ENCODE results near the gene SFXN4. TPM values are rescaled to one million over a fixed set of nuclear protein-coding genes. Genes with fewer than 3 reads are reported as not detected.

Gene SFXN4
- total and polyA plus RNA-seq, 2 of the 13 experiments (the other 11 are each of a cell fraction or from before 2014, with no cell fraction given), result 47.7 to 64.9 TPM

DNA sequence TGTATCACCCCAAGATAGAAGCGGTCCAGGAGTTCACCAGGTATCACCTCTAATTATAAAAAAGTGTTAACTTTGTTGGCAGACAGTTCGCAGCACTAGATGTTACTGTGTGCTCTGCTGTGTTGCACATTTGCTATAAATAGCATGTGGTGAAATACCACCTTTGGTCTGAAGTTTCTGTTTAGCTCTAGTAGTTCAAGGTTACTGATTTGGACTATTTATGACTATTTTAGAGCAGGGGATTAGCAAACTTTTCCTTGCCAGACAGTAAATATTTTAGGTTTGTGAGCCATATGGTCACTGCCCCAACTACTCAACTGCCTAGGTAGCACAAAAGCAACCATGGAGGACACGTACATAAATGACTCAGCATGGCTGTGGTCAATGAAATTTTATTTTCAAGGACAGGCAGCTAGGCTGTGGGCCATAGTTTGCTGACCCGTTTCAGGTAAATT lies 45.1 kb downstream of the SFXN4 start:
- Histone ChIP-seq H2AFZ (ENCODE audit: low read length) (no peak overlapping the region), H3K36me3 (replicated peaks in 1 of 2; ENCODE audit: control insufficient read depth in 1 of 2, insufficient read depth in 2 of 2, low read length in 2 of 2) (peaks cover 7 to 30% of the 10 kb centered on the region in 2 experiments), H3K4me2 (ENCODE audit: low read depth, low read length) (peak overlapping the region; percentile 46), H3K79me2 (ENCODE audit: insufficient read depth, low read length) (no peaks in the 10 kb centered on the region), H4K20me1 (ENCODE audit: insufficient read depth, low read length) (no peaks in the 10 kb centered on the region), H3K27ac (ENCODE audit: extremely low read length, insufficient read depth, low read length) (peak overlapping the region; percentile 95), H3K9ac (ENCODE audit: insufficient read depth, low read depth, low read length) (peak overlapping the region; percentile 65), H3K9me3 (ENCODE audit: low read length) (no peaks in the 10 kb centered on the region), H3K4me3 (replicated peaks in 1 of 3; ENCODE audit: insufficient read depth in 1 of 3, low read depth in 2 of 3, low read length in 3 of 3) (no peak overlapping the region; a peak in 1 of 6 replicates), H3K27me3 (ENCODE audit: control insufficient read depth in 1 of 2, insufficient read depth in 2 of 2, low read length in 2 of 2) (no peaks in the 10 kb centered on the region), H3K4me1 (ENCODE audit: insufficient read depth, low read length) (peaks cover 58% of the 10 kb centered on the region)
- peak; percentile 96 for DNase-seq (ENCODE audit: low spot score)
- ChIA-PET POLR2A (interaction anchor here (0.8 to 6.4 kb wide), 14 partner anchors 9 to 133 kb away, joined by 3 to 40 read pairs (median 4); partner anchors contain the start of genes DENND10, EIF3A and SFXN4), CTCF (ENCODE audit: low intra/inter-chr PET ratio, low total read pairs) (no interaction called here)
- intact Hi-C loops (cut with micrococcal nuclease; ENCODE audit: unreplicated experiment) (loop anchor here (2.0 to 5.0 kb wide), 3 partner anchors 40 to 88 kb away; partner anchors contain the start of genes EIF3A and PRDX3), in situ Hi-C loops (cut with HindIII; ENCODE audit: extremely low pct_ligation_motif_present, low pct_unique_long_range_greater_than_20kb) (no loop called here)
- peak; percentile 93 for ATAC-seq
- peak; percentile 98 for FAIRE-seq
- no TSS peak for BruUV-seq (replicated peaks)
- WGBS (ENCODE audit: low lambda C conversion rate), result 3% methylated on average over 4 of the region's 4 CpGs
- TF ChIP-seq, protein P1, sequence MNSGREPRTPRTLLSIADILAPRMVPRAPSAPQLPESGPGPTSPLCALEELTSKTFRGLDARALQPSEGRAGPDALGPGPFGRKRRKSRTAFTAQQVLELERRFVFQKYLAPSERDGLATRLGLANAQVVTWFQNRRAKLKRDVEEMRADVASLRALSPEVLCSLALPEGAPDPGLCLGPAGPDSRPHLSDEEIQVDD (CRISPR knock-in tag; IDR thresholded peaks at IDR 0.05; ENCODE audit: borderline replicate concordance), result no peak
- TF ChIP-seq ZKSCAN8 (CRISPR knock-in tag; IDR thresholded peaks at IDR 0.05; ENCODE audit: borderline replicate concordance) (peak; percentile 91; the same call in 1 of the 2 replicates), MTF2 (CRISPR knock-in tag; IDR thresholded peaks at IDR 0.05; ENCODE audit: borderline replicate concordance) (no peak), SALL1 (CRISPR knock-in tag; IDR thresholded peaks at IDR 0.05) (peak; percentile 91), ZNF17 (CRISPR knock-in tag; IDR thresholded peaks at IDR 0.05) (no peak), ZNF207 (IDR thresholded peaks at IDR 0.05; ENCODE audit: borderline replicate concordance) (no peak), SMC3 (IDR thresholded peaks at IDR 0.05; ENCODE audit: low read length) (no peak), HDAC6 (IDR thresholded peaks at IDR 0.05; ENCODE audit: low read depth, low read length) (no peak), NFIB (CRISPR knock-in tag; IDR thresholded peaks at IDR 0.05; ENCODE audit: borderline replicate concordance) (no peak), ZNF350 (CRISPR knock-in tag; IDR thresholded peaks at IDR 0.05; ENCODE audit: borderline replicate concordance, low read depth) (no peak), HNRNPK (IDR thresholded peaks at IDR 0.05; ENCODE audit: low read depth, low read length, poor library complexity, severe bottlenecking) (no peak), NAIF1 (CRISPR knock-in tag; IDR thresholded peaks at IDR 0.05; ENCODE audit: borderline replicate concordance) (peak; percentile 71; the same call in 1 of the 2 replicates), MED1 (CRISPR knock-in tag; IDR thresholded peaks at IDR 0.05) (peak; percentile 96), NR2F2 (IDR thresholded peaks at IDR 0.05; ENCODE audit: borderline replicate concordance, low read depth) (peak; percentile 42; the same call in 1 of the 2 replicates), GABPB1 (CRISPR knock-in tag; IDR thresholded peaks at IDR 0.05) (peak; percentile 18; the same call in 1 of the 2 replicates), ELF1 (CRISPR knock-in tag; IDR thresholded peaks at IDR 0.05) (no peak), SRSF4 (IDR thresholded peaks at IDR 0.05; ENCODE audit: low read depth, low read length, poor library complexity, severe bottlenecking) (no peak)
- TF ChIP-seq, protein P2, sequence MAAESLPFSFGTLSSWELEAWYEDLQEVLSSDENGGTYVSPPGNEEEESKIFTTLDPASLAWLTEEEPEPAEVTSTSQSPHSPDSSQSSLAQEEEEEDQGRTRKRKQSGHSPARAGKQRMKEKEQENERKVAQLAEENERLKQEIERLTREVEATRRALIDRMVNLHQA (CRISPR knock-in tag; IDR thresholded peaks at IDR 0.05), result no peak
- TF ChIP-seq, protein P3, sequence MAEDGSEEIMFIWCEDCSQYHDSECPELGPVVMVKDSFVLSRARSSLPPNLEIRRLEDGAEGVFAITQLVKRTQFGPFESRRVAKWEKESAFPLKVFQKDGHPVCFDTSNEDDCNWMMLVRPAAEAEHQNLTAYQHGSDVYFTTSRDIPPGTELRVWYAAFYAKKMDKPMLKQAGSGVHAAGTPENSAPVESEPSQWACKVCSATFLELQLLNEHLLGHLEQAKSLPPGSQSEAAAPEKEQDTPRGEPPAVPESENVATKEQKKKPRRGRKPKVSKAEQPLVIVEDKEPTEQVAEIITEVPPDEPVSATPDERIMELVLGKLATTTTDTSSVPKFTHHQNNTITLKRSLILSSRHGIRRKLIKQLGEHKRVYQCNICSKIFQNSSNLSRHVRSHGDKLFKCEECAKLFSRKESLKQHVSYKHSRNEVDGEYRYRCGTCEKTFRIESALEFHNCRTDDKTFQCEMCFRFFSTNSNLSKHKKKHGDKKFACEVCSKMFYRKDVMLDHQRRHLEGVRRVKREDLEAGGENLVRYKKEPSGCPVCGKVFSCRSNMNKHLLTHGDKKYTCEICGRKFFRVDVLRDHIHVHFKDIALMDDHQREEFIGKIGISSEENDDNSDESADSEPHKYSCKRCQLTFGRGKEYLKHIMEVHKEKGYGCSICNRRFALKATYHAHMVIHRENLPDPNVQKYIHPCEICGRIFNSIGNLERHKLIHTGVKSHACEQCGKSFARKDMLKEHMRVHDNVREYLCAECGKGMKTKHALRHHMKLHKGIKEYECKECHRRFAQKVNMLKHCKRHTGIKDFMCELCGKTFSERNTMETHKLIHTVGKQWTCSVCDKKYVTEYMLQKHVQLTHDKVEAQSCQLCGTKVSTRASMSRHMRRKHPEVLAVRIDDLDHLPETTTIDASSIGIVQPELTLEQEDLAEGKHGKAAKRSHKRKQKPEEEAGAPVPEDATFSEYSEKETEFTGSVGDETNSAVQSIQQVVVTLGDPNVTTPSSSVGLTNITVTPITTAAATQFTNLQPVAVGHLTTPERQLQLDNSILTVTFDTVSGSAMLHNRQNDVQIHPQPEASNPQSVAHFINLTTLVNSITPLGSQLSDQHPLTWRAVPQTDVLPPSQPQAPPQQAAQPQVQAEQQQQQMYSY (CRISPR knock-in tag; IDR thresholded peaks at IDR 0.05), result no peak; the same call in 1 of the 2 replicates
- TF ChIP-seq, protein P4, sequence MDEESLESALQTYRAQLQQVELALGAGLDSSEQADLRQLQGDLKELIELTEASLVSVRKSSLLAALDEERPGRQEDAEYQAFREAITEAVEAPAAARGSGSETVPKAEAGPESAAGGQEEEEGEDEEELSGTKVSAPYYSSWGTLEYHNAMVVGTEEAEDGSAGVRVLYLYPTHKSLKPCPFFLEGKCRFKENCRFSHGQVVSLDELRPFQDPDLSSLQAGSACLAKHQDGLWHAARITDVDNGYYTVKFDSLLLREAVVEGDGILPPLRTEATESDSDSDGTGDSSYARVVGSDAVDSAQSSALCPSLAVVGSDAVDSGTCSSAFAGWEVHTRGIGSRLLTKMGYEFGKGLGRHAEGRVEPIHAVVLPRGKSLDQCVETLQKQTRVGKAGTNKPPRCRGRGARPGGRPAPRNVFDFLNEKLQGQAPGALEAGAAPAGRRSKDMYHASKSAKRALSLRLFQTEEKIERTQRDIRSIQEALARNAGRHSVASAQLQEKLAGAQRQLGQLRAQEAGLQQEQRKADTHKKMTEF (CRISPR knock-in tag; IDR thresholded peaks at IDR 0.05), result peak; percentile 94
